ENCODE results near the gene UCHL5.

Gene UCHL5

DNA sequence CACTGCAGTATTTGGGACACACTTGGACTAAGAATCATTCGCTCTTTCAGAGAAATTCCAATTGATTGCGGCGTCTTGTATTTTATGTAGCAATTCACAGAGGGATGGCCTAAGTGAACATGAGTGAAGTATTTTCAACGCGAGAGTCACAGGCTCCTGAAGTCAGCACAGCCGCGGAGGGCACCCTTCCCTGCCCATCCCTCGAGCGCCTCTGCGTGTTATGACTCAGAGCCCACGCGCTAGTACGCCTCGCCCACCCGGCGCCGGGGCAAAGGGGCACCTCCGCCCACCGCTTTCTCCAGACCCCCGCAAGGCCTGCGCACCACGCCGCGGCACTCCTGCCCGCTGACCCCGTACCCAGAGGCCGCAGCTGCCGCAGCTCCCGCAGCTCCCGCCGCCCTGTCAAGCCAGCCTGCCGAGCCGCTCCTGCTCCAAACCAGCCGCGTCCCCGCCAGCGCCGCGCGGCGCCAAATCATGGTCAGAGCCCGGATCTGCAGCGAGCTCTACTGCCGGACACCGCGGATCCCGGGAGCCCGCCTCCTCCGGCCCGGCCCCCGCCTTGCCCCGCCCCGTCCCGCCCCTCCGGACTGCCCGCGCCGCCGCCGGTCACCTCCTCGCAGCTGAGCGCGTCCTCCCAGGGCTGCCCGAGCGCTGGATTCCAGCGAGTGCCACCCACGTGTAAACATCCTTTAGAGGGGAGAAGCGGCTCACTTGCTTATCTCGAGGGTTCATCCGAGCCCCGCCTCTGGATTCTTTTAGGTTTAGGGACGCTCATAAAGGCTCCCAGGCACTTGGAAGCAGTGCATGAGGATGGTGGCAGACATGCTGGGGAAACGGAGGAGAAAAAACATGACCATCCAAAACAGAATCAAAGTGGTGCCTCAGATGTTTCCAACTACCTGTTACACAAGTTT, 46.0 kb upstream of the UCHL5 start, which contains the start of gene GLRX2:
Gene GLRX2 (minus strand): TSS at position 508 of the 914 bp plus-strand sequence. CDS start 32 bp downstream, at position 476.
- peak within 1 kb of the TSS; percentile 73 for H3K27ac ChIP-seq (ENCODE audit: extremely low read depth, low read depth, low read length)
- H3K4me3 ChIP-seq (ENCODE audit: low read depth, low read length) = peak within 1 kb of the TSS; percentile 77
- H3K9me3 ChIP-seq (ENCODE audit: control insufficient read depth, insufficient read depth, low read depth, low read length) = no peaks in the 10 kb centered on the region
- POLR2A ChIA-PET = interaction anchor here (0.6 to 2.8 kb wide), 11 partner anchors 8 to 46 kb away, joined by 3 to 28 read pairs (median 7); partner anchors contain the start of genes CDC73, RO60 and UCHL5
- H3K4me1 ChIP-seq (ENCODE audit: control insufficient read depth, insufficient read depth, low read length) = no peaks in the 10 kb centered on the region
- CTCF ChIA-PET = interaction anchor here (1.1 kb wide), 2 partner anchors 8 to 15 kb away, joined by 3 read pairs; no protein-coding TSS in a partner anchor
- H3K36me3 ChIP-seq (ENCODE audit: control insufficient read depth in 2 of 2, insufficient read depth in 1 of 2, low read length in 2 of 2) = peaks cover 2 to 6% of the 10 kb centered on the region in 2 experiments; a peak in 2 of 3 replicates
- TF ChIP-seq ZNF621 (tag by site-specific recombination; IDR thresholded peaks at IDR 0.05) (no peak), ZSCAN30 (tag by site-specific recombination; IDR thresholded peaks at IDR 0.05) (peak; percentile 54), ZNF211 (tag by site-specific recombination; IDR thresholded peaks at IDR 0.05; ENCODE audit: low read depth) (no peak), HOXA7 (CRISPR knock-in tag; IDR thresholded peaks at IDR 0.05; ENCODE audit: borderline replicate concordance) (no peak), ZNF658 (tag by site-specific recombination; IDR thresholded peaks at IDR 0.05) (no peak), ZNF654 (tag by site-specific recombination; IDR thresholded peaks at IDR 0.05; ENCODE audit: low read depth) (no peak), AEBP2 (tag by site-specific recombination; IDR thresholded peaks at IDR 0.05; ENCODE audit: borderline replicate concordance) (no peak), GLIS2 (tag by site-specific recombination; IDR thresholded peaks at IDR 0.05) (peak; percentile 76), BCL11B (tag by site-specific recombination; IDR thresholded peaks at IDR 0.05; ENCODE audit: low read depth) (peak; percentile 13; the same call in 1 of the 2 replicates), HIC1 (tag by site-specific recombination; IDR thresholded peaks at IDR 0.05) (peak; percentile 87), ZNF548 (tag by site-specific recombination; IDR thresholded peaks at IDR 0.05) (peak; percentile 41; the same call in 1 of the 2 replicates), ZNF600 (tag by site-specific recombination; IDR thresholded peaks at IDR 0.05) (peak; percentile 90), ZNF121 (tag by site-specific recombination; IDR thresholded peaks at IDR 0.05) (no peak; the same call in 1 of the 2 replicates), ZNF664 (tag by site-specific recombination; IDR thresholded peaks at IDR 0.05) (no peak), ZNF302 (tag by site-specific recombination; IDR thresholded peaks at IDR 0.05; ENCODE audit: low read depth) (no peak), ZNF549 (tag by site-specific recombination; IDR thresholded peaks at IDR 0.05) (0 out of 2 replicates have a peak, but pooled peaks have one; percentile 54), ZNF16 (tag by site-specific recombination; IDR thresholded peaks at IDR 0.05; ENCODE audit: low read depth) (no peak), ZFP37 (tag by site-specific recombination; IDR thresholded peaks at IDR 0.05) (peak; percentile 29; the same call in 1 of the 2 replicates), EGR2 (tag by site-specific recombination; IDR thresholded peaks at IDR 0.05; ENCODE audit: low read depth) (peak; percentile 86), YY2 (tag by site-specific recombination; IDR thresholded peaks at IDR 0.05) (no peak), ZNF174 (tag by site-specific recombination; IDR thresholded peaks at IDR 0.05) (no peak), ZNF830 (tag by site-specific recombination; IDR thresholded peaks at IDR 0.05; ENCODE audit: low read depth) (no peak)
- TF ChIP-seq, protein P1, sequence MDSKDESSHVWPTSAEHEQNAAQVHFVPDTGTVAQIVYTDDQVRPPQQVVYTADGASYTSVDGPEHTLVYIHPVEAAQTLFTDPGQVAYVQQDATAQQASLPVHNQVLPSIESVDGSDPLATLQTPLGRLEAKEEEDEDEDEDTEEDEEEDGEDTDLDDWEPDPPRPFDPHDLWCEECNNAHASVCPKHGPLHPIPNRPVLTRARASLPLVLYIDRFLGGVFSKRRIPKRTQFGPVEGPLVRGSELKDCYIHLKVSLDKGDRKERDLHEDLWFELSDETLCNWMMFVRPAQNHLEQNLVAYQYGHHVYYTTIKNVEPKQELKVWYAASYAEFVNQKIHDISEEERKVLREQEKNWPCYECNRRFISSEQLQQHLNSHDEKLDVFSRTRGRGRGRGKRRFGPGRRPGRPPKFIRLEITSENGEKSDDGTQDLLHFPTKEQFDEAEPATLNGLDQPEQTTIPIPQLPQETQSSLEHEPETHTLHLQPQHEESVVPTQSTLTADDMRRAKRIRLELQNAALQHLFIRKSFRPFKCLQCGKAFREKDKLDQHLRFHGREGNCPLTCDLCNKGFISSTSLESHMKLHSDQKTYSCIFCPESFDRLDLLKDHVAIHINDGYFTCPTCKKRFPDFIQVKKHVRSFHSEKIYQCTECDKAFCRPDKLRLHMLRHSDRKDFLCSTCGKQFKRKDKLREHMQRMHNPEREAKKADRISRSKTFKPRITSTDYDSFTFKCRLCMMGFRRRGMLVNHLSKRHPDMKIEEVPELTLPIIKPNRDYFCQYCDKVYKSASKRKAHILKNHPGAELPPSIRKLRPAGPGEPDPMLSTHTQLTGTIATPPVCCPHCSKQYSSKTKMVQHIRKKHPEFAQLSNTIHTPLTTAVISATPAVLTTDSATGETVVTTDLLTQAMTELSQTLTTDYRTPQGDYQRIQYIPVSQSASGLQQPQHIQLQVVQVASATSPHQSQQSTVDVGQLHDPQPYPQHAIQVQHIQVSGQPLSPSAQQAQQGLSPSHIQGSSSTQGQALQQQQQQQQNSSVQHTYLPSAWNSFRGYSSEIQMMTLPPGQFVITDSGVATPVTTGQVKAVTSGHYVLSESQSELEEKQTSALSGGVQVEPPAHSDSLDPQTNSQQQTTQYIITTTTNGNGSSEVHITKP (tag by site-specific recombination; IDR thresholded peaks at IDR 0.05) = peak; percentile 38
- TF ChIP-seq, protein P2, sequence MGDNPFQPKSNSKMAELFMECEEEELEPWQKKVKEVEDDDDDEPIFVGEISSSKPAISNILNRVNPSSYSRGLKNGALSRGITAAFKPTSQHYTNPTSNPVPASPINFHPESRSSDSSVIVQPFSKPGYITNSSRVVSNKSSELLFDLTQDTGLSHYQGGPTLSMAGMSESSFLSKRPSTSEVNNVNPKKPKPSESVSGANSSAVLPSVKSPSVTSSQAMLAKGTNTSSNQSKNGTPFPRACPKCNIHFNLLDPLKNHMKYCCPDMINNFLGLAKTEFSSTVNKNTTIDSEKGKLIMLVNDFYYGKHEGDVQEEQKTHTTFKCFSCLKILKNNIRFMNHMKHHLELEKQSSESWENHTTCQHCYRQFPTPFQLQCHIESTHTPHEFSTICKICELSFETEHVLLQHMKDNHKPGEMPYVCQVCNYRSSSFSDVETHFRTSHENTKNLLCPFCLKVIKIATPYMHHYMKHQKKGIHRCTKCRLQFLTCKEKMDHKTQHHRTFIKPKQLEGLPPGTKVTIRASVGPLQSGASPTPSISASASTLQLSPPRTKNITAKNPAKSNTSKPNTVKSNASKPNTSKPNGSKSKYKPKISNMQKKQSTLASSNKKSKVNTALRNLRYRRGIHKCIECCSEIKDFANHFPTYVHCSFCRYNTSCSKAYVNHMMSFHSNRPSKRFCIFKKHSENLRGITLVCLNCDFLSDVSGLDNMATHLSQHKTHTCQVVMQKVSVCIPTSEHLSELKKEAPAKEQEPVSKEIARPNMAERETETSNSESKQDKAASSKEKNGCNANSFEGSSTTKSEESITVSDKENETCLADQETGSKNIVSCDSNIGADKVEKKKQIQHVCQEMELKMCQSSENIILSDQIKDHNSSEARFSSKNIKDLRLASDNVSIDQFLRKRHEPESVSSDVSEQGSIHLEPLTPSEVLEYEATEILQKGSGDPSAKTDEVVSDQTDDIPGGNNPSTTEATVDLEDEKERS (tag by site-specific recombination; IDR thresholded peaks at IDR 0.05) = no peak
- TF ChIP-seq, protein P3, sequence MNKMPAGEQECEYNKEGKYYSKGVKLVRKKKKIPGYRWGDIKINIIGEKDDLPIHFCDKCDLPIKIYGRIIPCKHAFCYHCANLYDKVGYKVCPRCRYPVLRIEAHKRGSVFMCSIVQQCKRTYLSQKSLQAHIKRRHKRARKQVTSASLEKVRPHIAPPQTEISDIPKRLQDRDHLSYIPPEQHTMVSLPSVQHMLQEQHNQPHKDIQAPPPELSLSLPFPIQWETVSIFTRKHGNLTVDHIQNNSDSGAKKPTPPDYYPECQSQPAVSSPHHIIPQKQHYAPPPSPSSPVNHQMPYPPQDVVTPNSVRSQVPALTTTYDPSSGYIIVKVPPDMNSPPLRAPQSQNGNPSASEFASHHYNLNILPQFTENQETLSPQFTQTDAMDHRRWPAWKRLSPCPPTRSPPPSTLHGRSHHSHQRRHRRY (tag by site-specific recombination; IDR thresholded peaks at IDR 0.05) = no peak
